Caco-2 (cell line): ENCODE measurements around the gene AP3B1. TPM values are rescaled to one million over a fixed set of nuclear protein-coding genes. Genes with fewer than 3 reads are reported as not detected.

ENCODE experiments used
- BruUV-seq: library from RNA; stranded (reverse); fragments of 400-500 nt; replicated peaks from 2 replicates; lab custom pipeline; 2021; lab: Mats Ljungman, UMichigan
- CTCF ChIA-PET: fragments of 300-600 bp; sonication (Branson Sonifier 250); formaldehyde crosslinking; loops from one replicate; lab custom pipeline; 2022; ENCODE audit warnings: antibody characterized with exemption; lab: Charles Lee
- POLR2A ChIA-PET: fragments of 300-600 bp; sonication (Branson Sonifier 250); formaldehyde crosslinking; loops from one replicate; lab custom pipeline; 2022; ENCODE audit warnings: antibody characterized with exemption; lab: Charles Lee
- DNase-seq, 2 experiments: peaks; one replicate each; pipeline versions ENCODE4 v3.0.0 to v3.0.0-alpha.2; 2020 to 2022
- H3K27me3 ChIP-seq: replicated peaks from 2 replicates; pipeline ENCODE4 v1.6.0; 2011; ENCODE audit warnings: low read length; ENCODE audit not compliant: control insufficient read depth, insufficient read depth
- H3K36me3 ChIP-seq: 2 replicates; pipeline ENCODE4 v1.5.1; 2011; ENCODE audit warnings: low read length; ENCODE audit not compliant: control insufficient read depth, insufficient read depth
- H3K4me1 ChIP-seq: fragments of 250-450 bp; sonication (Bioruptor Pico); 2 replicates; pipeline ENCODE4 v1.5.1; 2020; ENCODE audit warnings: mild to moderate bottlenecking
- H3K4me3 ChIP-seq: 2 replicates; pipeline ENCODE4 v1.5.1; 2011; ENCODE audit warnings: low read depth, mild to moderate bottlenecking, control low read depth, low read length
- H3K9me3 ChIP-seq: fragments of 250-450 bp; sonication (Bioruptor Pico); 2 replicates; pipeline ENCODE4 v1.5.1; 2020; ENCODE audit warnings: mild to moderate bottlenecking, moderate library complexity
- H3K27ac Mint-ChIP-seq: one replicate; pipeline ENCODE4 v1.8.0; 2022; ENCODE audit warnings: mixed read lengths; ENCODE audit not compliant: unreplicated experiment
- H3K27me3 Mint-ChIP-seq: one replicate; pipeline ENCODE4 v1.8.0; 2022; ENCODE audit warnings: mixed read lengths; ENCODE audit not compliant: insufficient read depth, unreplicated experiment
- H3K36me3 Mint-ChIP-seq: one replicate; pipeline ENCODE4 v1.8.0; 2022; ENCODE audit warnings: mild to moderate bottlenecking, mixed read lengths; ENCODE audit not compliant: insufficient read depth, unreplicated experiment
- H3K4me1 Mint-ChIP-seq: one replicate; pipeline ENCODE4 v1.8.0; 2022; ENCODE audit warnings: low read depth, mixed read lengths; ENCODE audit not compliant: unreplicated experiment
- H3K4me3 Mint-ChIP-seq: one replicate; pipeline ENCODE4 v1.8.0; 2022; ENCODE audit warnings: mild to moderate bottlenecking, moderate library complexity, mixed read lengths; ENCODE audit not compliant: unreplicated experiment
- H3K9me3 Mint-ChIP-seq: one replicate; pipeline ENCODE4 v1.8.0; 2022; ENCODE audit warnings: mixed read lengths; ENCODE audit not compliant: unreplicated experiment
- CTCF ChIP-seq, 2 experiments: fragments of 200-600 bp in 1 of 2; IDR thresholded peaks; 1 replicate in 1 of 2; 2 replicates in 1 of 2; pipeline versions ENCODE4 v1.5.1 to v1.8.0; 2011 to 2022; ENCODE audit warnings: antibody characterized with exemption in 1 of 2, control low read depth in 1 of 2, inconsistent platforms in 1 of 2, low read depth in 1 of 2, low read length in 1 of 2, mild to moderate bottlenecking in 1 of 2, moderate library complexity in 1 of 2; ENCODE audit not compliant: insufficient read depth in 1 of 2, severe bottlenecking in 1 of 2, unreplicated experiment in 1 of 2
- intact Hi-C: fragments of 100-400 bp; cut with micrococcal nuclease; formaldehyde crosslinking; loops from one replicate; pipeline ENCODE4 v1.10.0; 2022; ENCODE audit not compliant: unreplicated experiment
- total RNA-seq: library from RNA; stranded (reverse); gene quantifications from 2 replicates; pipeline ENCODE4 v1.2.3, GENCODE V29; 2022

Gene AP3B1
- total RNA-seq, 1 experiment from 2014 or later, result 52.7 TPM

GRCh38 chr5:77990020-77990419, 304.5 kb downstream of the AP3B1 start:
- peaks cover 17% of the 10 kb centered on the region for H3K36me3 Mint-ChIP-seq
- H3K4me3 ChIP-seq, result no peak overlapping the region
- no peaks in the 10 kb centered on the region for H3K36me3 ChIP-seq
- no peak for DNase-seq
- TF ChIP-seq CTCF (IDR thresholded peaks at IDR 0.05; ENCODE audit: insufficient read depth in 1 of 2, low read depth in 1 of 2, low read length in 1 of 2, severe bottlenecking in 1 of 2, unreplicated experiment in 1 of 2), result no peak
- H3K27me3 Mint-ChIP-seq, result no peaks in the 10 kb centered on the region
- ChIA-PET CTCF (no interaction called here), POLR2A (no interaction called here)
- no peaks in the 10 kb centered on the region for H3K4me1 Mint-ChIP-seq
- BruUV-seq, result no TSS peak
- no peaks in the 10 kb centered on the region for H3K4me1 ChIP-seq
- H3K27ac Mint-ChIP-seq, result no peak overlapping the region
- no peaks in the 10 kb centered on the region for H3K27me3 ChIP-seq
- no peak overlapping the region for H3K4me3 Mint-ChIP-seq
- intact Hi-C loops, result no loop called here
- no peaks in the 10 kb centered on the region for H3K9me3 ChIP-seq
- no peaks in the 10 kb centered on the region for H3K9me3 Mint-ChIP-seq

- TF ChIP-seq CTCF (IDR thresholded peaks at IDR 0.05; ENCODE audit: insufficient read depth in 1 of 2, low read depth in 1 of 2, low read length in 1 of 2, severe bottlenecking in 1 of 2, unreplicated experiment in 1 of 2), result no peak
- ChIA-PET POLR2A (no interaction called here), CTCF (no interaction called here)
- H3K36me3 ChIP-seq, result no peaks in the 10 kb centered on the region
- intact Hi-C loops, result no loop called here
- DNase-seq, result no peak
- no peaks in the 10 kb centered on the region for H3K27me3 ChIP-seq
- Mint-ChIP-seq H3K4me1 (no peaks in the 10 kb centered on the region), H3K27ac (no peak overlapping the region), H3K4me3 (no peak overlapping the region), H3K9me3 (no peaks in the 10 kb centered on the region), H3K27me3 (no peaks in the 10 kb centered on the region), H3K36me3 (peaks cover 8% of the 10 kb centered on the region)
- no TSS peak for BruUV-seq
- H3K4me3 ChIP-seq, result no peak overlapping the region
- H3K4me1 ChIP-seq, result peaks cover 6% of the 10 kb centered on the region; the same call in 1 of the 2 replicates
- no peaks in the 10 kb centered on the region for H3K9me3 ChIP-seq
Observed at GRCh38 chr5:77987988-77988387, 306.5 kb downstream of the AP3B1 start.

- H3K36me3 Mint-ChIP-seq, result peaks cover 5% of the 10 kb centered on the region
- Histone ChIP-seq H3K4me3 (no peak overlapping the region), H3K27me3 (no peaks in the 10 kb centered on the region), H3K36me3 (no peaks in the 10 kb centered on the region), H3K9me3 (no peaks in the 10 kb centered on the region), H3K4me1 (peaks cover 6% of the 10 kb centered on the region; the same call in 1 of the 2 replicates)
- no peaks in the 10 kb centered on the region for H3K9me3 Mint-ChIP-seq
- no TSS peak for BruUV-seq
- POLR2A ChIA-PET, result no interaction called here
- H3K4me3 Mint-ChIP-seq, result no peak overlapping the region
- no peak for TF ChIP-seq CTCF (IDR thresholded peaks at IDR 0.05; ENCODE audit: insufficient read depth in 1 of 2, low read depth in 1 of 2, low read length in 1 of 2, severe bottlenecking in 1 of 2, unreplicated experiment in 1 of 2)
- H3K4me1 Mint-ChIP-seq, result no peaks in the 10 kb centered on the region
- H3K27me3 Mint-ChIP-seq, result no peaks in the 10 kb centered on the region
- H3K27ac Mint-ChIP-seq, result no peak overlapping the region
- CTCF ChIA-PET, result no interaction called here
- DNase-seq, result no peak
- intact Hi-C loops, result no loop called here
Observed at GRCh38 chr5:77987331-77987730, 307.2 kb downstream of the AP3B1 start.
